Lung microvascular endothelial cell (primary cell): ENCODE results near the gene C19orf33. TPM values are rescaled to one million over a fixed set of nuclear protein-coding genes. Genes with fewer than 3 reads are reported as not detected.
"Not testable (repeated sequence)": the region's sequence is repeated elsewhere in the genome, so short reads cannot be mapped to it uniquely, and the experiment has no call there.

Experiments
- DNase-seq, 2 donors: peaks; one replicate each; pipeline versions ENCODE4 v3.0.0 to v3.0.0-alpha.2; 2010; ENCODE audit warnings: low read depth in 2 of 2
- total RNA-seq: library from RNA; depleted of rRNA; stranded (reverse); fragments of >200 nt; gene quantifications from 2 replicates; pipeline ENCODE4 v1.2.1, GENCODE V29; 2014

Gene C19orf33
- 0.40 and 2.2 TPM in 2 replicates for total RNA-seq

DNA sequence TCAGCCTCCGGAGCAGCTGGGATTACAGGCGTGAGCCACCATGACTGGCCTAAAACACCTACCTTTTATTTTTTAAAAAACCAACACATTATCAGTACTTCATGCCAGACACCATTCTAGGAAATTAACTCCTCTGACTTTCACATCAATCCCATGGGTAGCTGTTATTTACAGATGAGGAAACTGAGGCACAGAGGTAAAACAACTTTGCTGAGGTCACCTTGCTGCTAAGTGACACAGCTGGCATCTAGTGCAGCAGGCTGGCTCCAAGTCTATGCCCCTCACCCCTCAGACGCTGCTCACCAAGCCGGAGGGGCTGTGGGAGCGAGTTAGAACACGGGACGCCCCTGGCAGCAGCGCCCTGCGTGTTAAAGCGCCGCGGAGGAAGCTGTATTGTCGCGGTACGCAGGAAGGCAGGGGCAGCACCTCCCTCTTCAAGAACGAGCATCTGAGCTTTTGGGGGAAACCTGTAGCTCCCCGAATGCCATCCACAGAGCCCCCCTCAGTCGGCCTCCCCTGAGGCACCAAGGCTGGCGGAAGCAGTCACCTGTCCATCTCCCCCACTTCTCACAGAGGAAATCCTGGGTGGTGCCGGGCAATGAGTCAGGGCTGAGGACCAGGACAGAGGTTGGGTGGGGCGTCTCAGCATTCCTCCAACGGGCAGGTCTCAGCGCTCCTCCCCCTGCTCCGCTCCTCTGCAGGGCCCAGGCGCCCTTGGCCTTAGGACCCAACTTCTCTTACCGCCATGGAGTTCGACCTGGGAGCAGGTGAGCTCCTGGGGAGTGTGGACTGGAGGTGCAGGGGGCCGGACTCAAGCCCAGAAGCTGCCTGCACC lies at the start of gene C19orf33:
Gene C19orf33, plus strand, starts transcription at position 735 of the 835 bp plus-strand sequence. Its CDS starts 11 bp downstream, at position 746.
- DNase-seq, result peak in 1 of 2 donors; percentile 49

DNA sequence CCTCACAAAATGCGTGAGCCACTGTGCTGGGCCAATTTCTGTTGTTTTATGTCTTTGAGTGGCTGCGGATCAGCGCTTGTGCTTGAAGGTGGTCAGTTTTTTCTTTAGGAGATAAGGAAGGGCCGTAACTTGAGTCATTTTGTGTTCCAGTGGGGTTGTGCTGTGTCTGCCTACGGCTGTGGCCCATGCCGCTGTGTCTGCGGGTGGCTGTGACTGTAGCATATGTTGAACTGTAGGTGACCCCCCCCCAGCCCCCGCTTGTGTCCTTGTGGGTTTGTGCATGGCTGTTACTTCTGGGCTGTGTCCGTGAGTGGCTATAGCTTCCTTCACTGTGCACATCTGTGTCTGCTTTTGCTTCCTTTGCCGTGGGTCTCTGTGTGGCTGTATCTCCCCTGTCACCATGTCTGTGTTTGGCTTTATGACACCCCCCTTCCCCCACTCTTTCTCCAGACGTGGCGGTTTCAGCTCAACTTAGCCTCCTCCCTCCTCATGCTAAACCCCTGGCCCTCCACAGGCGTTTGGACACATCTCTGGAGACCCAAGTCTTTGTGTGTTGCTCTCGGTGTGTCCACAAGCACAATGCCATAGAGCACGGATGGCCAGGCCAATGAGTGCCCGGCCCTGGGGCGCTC lies 48.6 kb upstream of the C19orf33 start:
- no peak for DNase-seq

DNA sequence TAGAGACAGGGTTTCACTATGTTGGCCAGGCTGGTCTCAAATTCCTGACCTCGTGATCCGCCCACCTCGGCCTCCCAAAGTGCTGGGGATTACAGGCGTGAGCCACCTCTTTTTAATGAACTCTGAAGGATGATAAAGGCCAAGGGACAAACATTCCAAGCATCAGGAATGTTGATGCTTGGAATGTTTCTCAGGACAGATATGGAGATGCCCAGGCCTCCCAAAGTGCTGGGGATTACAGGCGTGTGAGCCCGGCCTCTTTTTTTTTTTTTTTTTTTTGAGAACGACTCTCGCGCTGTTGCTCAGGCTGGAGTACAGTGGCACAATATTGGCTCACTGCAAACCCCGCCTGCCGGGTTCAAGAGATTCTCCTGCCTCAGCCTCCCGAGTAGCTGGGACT lies 42.1 kb upstream of the C19orf33 start:
- not testable (repeated sequence) for DNase-seq

DNA sequence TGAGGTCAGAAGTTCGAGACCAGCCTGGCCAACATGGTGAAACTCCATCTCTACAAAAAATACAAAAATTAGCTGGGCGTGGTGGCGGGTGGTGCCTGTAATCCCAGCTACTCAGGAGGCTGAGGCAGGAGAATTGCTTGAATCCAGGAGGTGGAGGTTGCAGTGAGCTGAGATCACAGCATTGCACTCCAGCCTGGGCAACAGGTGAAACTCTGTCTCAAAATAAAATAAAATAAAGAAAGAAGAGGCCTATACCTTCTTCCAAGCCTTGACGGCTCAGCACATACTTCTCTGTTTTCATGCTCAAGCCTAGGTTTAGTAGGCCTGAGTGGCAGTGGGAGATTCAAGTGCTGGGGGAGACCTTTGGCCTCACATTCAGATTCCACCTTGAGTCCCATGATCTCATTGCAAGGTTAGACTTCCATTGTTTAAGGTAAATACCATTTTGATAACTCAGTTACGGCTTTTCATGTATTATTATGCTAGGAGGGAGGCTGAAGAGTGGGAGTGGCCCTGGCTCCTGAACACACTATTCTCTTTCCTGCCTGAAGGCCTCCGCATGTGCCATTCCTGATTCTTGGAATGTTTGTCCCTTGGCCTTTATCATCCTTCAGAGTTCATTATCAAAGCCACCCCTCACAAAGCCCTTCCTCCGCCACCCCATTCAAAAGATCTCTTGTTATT lies 41.3 kb upstream of the C19orf33 start:
- no peak for DNase-seq

DNA sequence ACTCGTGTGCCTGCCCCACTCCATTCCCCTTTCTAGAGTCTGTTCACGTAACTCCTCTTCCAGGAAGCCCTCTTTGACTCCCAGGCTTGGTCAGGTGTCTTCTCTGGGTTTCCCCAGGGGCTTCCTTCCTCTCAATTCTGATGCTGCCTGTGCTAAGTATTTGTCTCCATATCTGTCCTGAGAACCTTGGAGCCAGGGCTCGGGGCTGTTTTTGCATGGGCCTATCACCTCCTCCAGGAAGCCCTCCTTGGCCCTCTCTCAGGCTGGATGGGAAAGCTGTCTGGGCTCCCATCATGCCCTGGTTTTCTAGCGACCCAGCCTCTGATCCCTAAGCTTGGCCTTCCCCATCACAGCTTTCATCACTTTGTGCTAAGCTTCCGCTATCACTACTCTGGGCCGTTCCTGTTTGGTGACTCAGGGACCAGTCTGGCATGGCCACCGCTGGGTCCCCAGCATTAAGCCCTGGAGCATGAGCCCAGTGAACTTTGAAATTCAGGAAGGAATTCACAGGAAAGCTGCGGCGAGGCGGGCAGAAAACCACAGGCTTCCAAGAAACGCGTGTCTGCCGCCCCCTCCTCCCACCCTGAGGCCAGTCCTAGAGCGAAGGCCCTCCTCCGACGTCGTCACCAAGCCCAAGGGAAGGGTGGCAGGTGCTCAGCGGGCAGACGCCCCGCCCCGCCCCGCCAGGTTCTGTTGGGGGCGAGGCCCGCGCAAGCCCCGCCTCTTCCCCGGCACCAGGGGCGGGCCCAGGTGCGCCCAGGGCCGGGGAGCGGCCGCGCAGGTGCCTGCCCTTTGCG lies 40.2 kb upstream of the C19orf33 start:
- DNase-seq, result peak; percentile 21 to 70

DNA sequence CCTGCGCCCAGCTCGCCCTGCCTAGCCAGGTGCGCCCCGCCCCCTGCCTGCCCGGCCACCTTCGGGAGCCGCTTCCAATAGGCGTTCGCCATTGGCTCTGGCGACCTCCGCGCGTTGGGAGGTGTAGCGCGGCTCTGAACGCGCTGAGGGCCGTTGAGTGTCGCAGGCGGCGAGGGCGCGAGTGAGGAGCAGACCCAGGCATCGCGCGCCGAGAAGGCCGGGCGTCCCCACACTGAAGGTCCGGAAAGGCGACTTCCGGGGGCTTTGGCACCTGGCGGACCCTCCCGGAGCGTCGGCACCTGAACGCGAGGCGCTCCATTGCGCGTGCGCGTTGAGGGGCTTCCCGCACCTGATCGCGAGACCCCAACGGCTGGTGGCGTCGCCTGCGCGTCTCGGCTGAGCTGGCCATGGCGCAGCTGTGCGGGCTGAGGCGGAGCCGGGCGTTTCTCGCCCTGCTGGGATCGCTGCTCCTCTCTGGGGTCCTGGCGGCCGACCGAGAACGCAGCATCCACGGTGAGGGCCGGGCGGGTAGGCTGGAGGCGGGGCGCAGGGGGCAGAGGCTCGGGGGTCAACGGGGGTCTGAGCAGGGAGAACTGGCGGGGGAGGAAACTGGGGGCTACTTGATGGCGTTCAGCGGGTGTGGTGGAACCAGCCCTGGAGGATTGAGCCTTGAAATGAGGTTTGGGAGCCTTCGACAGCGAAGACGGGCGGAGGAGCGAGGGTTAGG lies 39.4 kb upstream of the C19orf33 start, which contains the start of gene SPINT2:
Gene SPINT2, plus strand, starts transcription at position 88 of the 727 bp plus-strand sequence. Its CDS starts 320 bp downstream, at position 408.
- DNase-seq, result peak in 1 of 2 donors; percentile 40

DNA sequence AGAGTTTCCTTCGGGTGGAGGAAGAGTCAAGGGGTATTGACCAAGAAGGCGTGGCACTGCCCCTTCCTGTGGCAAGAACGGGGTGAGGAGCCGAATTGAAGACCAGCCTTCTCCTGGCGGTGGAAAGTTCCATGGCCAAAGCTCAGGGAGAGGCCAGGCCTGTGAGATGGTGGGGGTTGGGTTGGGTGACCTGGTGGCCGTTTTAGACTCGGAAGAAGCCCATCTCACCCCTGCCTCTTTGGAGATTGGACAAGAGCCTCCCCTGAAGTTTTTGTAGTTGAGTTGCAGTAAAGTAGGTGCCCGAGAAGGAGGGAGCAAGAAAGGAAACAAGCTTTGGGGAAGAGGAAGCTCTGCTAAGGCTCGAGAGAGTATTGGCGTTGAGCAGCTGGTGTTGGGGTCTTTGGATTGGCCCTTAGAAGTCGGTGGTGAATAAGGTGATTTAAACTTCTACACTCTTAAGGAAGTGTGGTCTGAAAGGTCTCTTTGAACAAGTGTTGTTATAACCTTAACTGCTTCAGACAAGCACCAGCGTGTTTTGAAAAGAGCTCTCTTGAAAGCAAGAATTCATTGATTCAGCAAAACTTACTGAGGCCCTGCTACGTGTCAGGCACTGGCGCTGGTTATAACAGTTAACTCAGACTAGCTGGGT lies 38.7 kb upstream of the C19orf33 start:
- no peak for DNase-seq

DNA sequence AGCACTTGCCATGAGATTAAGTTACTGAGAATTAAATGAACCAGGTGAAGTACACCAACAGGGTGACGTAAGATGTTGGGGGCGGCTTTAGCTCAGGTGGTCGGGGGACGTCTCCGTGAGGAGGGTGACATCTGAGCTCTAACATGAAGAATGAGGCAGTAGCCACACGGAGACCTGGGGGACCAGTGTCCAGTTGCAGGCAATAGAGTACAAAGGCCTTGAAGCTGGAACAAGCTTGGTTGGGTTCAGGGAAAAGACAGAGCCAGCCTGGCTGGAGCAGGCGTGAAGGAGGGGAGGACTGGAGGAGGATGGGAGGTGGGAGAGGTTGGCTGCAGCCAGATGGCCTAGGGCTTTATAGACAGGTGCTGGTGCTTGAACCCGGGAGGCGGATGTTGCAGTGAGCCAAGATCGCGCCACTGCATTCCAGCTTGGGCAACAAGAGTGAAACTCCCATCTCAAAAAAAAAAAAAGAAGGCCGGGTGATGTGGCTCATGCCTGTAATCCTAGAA lies 38.1 kb upstream of the C19orf33 start:
- no peak for DNase-seq

DNA sequence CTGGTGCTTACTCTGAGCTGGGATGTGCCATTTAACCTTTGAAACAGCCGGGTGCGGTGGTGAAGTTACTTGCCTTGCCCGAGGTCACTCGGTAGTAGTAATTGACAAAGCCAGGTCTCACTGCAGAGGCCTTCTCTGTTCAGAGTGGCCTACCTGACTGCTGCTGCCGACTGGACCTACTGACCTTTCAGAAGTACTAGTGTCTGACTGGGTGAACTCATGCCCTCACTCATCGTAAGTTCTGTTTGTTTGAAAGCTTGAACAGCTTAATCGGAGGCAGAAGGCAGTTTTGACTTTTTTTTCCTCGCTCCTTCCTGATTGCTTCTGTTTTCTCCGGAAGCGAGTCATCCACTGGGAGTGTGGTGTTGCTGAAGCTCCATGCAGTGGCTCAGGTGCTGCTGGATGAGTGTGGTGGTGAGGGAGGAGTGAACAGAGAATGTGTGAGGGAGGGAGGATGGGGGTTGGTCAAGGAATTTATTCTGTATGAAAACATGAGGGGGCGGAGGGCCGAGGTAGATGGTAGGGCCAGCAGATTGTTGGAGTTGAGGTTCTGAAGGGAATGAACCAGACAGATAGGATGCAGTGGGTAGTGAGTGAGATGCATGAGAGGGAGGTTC lies 37.0 kb upstream of the C19orf33 start:
- DNase-seq, result peak; percentile 51 to 55

DNA sequence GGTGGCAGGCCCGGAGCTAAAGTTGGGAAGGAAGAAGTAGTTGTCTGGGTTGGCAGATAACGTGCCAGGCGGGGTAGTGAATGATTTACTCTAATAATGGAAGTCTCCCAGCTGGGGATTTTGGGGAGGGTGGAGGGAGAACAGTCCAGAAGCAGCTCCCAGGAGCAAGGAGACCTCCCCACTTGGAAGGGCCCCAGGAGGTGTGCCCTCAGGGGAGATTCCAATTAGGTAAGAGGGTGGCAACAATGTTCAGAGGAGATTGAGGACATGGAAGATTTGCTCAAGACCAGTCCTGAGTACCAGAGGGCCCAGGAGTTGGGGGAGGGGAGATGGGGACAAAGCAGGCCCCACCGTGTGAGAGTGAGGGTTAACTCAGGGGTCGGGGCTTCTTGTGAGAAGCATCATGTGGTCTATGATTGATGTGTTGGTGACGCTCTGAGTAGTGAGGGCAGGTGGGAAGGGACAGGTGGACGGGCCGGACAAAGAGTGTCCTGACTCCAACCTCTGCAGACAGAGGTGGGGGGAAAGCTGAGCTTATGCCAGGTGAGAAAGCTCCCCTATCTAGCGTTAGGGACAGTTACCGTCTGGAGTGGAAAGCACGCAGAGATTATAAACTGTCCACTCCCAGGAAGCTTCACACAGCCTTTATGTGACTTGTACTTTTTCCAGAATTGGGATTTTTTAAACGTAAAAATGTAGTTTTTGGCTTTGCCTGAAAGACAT lies 36.1 kb upstream of the C19orf33 start:
- DNase-seq, result no peak

DNA sequence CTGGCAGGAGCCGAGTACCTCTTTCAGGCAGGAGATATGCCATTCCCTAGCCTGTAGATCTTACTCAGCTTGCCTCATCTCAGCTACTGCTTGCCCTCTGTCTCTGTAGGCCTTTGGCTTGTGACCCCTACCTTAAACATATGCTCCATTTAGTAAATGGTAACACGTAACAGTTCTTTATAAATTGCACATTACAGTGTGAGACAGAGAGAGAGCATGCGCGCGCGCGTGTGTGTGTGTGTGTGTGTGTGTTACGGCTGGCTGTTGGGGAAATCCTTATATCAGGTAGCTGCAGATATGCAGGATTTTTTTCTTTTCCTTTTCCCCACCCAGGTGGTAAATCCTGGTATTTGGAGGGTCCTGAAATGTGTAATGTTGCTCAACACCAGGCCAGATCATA lies 35.5 kb upstream of the C19orf33 start:
- DNase-seq, result no peak

DNA sequence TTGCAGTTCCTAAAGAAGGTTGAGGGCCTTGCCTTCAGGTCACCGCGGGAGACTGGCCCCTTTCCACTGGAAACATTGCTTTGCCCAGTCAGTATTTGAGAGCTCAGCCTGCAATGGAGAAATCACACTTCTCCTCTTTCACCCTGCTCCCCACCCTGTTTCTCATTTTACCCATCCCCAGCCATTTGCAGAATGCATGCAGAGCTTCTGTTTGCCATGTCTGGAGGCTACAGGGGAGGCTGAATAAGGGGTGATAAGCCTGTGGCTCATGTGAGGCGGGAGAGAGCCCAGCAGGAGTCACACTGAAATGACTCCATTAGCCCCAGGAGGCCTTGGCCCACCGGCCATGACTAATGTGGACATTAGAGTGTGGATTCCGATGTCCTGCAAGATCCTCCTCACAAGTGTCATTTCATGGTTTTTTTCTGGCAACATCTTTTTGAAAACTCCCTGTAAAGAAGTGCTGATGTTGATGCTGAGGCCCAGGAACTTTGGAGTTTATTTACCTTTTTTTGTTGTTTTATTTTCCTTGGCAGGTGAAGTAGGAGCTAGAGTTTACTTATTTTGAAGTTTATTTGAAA lies 33.4 kb upstream of the C19orf33 start:
- DNase-seq, result no peak

DNA sequence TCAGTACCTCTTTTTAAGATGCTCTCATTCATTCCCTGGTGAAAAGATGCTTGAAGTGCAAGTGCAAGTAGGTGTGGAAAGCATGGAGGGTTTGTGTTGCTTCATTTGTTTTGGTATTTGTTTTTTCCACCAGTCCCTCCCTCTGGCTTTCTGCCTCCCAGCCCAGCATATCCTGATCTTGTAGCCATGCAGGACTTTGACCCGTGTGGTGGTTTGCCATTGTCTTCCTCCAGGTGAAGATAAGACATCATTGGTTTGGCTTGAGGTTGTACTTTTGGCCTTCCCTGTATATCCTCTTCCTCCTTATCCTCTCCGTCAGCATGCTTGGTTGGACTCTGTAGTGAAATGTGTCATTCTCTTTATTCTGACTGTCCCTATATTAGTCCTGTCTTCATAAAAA lies 30.6 kb upstream of the C19orf33 start:
- DNase-seq, result no peak

DNA sequence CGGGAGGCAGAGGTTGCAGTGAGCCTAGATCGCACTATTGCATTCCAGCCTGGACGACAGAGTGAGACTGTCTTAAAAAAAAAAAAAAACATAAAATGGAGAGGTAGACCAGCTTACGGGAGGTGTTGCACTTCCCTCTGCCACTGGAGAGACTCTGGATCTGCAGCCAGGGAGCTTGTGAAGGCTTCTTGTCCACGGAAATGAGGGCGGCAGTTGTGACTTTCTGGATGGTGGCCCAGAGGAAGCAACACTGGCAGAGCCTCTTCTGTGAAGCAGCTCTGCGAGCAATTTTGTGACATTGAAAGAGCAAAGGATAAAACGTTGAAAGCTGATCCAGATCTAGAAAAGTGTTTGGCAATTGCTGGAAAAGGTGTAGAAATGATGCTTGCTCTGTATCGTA lies 29.3 kb upstream of the C19orf33 start:
- DNase-seq, result peak; percentile 20 to 22

DNA sequence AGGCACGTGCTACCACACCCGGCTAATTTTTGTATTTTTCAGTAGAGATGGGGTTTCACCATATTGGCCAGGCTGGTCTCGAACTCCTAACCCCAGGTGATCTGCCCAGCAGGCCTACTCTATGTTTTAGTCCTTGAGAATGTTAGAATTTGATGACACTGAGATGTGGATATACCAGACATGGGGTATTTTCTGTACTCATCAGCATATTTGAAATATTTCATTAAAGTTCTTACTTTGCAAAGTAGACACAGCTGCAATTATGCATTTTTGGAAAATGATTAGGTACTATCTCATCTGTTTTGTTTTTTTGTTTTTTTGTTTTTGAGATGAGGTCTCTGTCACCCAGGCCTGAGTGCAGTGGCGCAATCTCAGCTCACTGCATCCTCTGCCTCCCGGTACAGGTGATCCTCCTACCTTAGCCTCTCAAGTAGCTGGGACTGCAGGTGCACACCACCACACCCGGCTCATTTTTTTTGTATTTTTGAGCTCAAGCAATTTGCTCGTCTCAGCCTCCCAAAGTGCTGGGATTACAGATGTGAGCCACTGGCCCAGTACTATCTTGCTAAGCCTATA lies 27.0 kb upstream of the C19orf33 start:
- DNase-seq, result no peak

DNA sequence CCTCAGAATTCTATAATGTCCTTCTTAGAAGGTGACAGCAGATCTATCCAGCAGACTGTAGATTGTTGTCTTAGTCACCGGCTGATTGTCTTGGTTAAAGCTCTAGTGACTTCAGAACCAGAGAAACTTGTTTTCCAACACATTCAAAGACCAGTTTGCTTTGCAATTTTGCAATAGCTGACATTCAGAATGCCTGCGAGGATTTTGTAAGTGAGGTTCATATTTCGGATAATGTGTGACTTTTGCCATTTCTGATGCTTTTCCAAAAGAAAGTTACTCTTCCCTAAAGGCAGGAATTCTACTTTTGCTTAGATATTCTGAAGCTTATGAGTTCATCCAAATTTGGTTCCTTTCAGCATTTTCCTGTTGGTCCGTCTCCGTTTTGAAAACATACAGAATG lies 26.5 kb upstream of the C19orf33 start:
- peak in 1 of 2 donors; percentile 13 for DNase-seq

DNA sequence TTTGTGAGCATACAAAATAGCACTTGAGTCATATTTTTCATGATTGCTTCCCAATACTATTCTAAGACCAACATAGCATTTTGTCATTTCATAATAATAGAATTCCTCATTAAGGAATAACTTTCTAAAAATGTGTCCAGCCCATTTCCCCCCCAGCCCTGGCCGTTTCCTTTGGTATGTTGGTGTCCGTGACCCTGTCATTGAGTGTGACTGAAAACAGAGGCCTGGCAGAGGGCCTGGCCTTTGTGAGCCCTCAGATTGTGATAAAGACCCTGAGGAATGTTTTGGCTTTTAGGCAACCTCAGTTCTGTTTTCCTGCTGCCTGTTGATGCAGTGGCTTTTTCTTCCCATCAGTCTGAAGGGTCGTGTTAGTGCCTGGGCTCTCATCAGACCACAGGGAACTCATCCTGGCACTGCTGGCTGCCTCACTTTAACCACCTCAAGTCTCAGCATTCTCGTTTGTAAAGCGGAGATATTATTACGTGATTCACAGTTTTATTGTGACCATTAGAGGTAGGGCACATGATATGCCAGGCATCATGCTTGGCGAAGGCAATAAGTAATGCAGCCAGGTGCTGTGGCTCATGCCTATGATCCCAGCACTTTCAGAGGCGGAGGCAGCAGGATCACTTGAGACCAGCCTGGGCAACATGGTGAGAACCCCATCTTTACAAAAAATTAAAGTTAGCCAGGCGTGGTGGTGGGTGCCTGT lies 25.9 kb upstream of the C19orf33 start:
- DNase-seq, result peak; percentile 49 to 72
